ENCODE measurements around the gene GPR17.

The GPR17 gene

DNA sequence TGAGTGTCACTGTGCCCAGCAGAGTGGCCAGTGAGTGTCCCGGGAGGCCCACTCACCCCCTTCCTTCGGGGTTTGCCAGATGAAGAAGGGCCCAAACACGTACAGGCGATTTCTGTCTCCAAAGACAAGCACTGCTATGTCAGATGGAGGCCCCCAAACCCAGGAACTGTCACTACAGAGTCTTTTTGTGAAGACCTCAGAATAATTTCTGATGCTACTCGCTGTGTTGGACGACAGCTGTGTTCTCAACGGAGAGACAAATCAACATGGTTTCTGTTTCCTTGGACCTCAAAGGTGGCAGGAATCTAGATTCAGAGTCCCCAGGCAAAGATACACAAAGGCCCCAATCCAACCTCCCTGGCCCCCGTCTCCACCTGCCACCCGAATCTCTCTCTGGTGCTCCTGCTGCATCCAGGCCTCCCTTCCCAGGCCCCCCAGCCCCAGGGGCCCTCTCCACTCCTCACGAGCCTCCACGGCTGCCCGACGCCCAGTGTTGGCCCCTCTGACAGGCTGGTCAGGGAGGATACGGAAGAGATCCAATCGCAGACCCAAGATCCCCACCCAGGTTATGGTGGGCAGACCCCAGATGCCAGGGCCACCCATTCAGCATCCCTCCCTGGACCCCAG lies 2.4 kb upstream of the GPR17 start:
- no peak for DNase-seq

- DNase-seq = no peak
These were observed 1.6 kb upstream of the GPR17 start for GRCh38 chr2:127644066-127645025.

GRCh38 chr2:127645026-127645394 lies 943 bp upstream of the GPR17 start:
- no peak for DNase-seq

- no peak for DNase-seq
These were observed 711 bp downstream of the GPR17 start for GRCh38 chr2:127646487-127647241.

GRCh38 chr2:127647242-127648190 lies 1.6 kb downstream of the GPR17 start:
- DNase-seq = no peak

DNA sequence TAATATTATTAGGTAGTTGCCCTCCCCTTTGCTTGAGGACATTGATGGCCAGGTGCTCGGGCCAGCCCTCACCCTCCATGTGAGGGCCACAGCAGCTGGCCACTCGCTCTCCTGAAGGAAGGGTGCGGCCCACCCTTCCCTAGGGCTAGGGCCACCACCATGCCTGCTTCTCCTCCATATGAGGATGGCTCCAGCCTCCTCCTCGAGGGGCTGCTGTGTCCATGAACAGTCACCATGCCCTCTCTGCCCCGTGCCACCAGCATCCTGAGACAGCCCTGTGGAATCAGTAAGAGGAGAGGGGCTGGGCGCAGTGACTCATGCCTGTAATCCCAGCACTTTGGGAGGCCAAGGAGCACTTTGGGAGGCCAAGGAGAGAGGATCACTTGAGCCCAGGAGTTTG lies 2.4 kb downstream of the GPR17 start:
- DNase-seq = no peak

GRCh38 chr2:127649100-127649611 lies 3.2 kb downstream of the GPR17 start:
- no peak for DNase-seq

DNA sequence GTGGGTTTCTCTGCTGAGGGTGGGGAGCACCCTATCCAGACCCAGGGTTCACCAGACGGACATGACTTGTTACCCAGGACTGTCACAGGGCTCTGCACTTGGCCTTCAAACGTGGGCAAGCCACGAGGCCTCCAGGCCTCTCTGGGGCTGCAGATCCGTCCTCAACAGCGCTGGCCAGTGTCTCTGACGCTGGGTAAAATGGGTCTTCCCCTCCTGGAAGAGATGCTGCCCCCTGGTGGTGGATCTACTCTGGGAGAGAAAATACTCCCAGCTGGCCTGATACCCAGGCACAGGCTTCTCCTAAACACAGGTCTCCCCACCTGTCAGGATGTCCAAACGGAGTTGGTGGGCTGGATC lies 3.7 kb downstream of the GPR17 start:
- DNase-seq = peak; percentile 77

- DNase-seq = no peak
These were observed 4.3 kb downstream of the GPR17 start for GRCh38 chr2:127650041-127650784.

- DNase-seq = no peak
These were observed 4.9 kb downstream of the GPR17 start for GRCh38 chr2:127650785-127651380.

GRCh38 chr2:127651381-127651809 lies 5.4 kb downstream of the GPR17 start:
- DNase-seq = no peak

GRCh38 chr2:127651971-127652550 lies 6.1 kb downstream of the GPR17 start:
- DNase-seq = no peak

GRCh38 chr2:127652786-127653357 lies 6.9 kb downstream of the GPR17 start:
- DNase-seq = no peak

DNA sequence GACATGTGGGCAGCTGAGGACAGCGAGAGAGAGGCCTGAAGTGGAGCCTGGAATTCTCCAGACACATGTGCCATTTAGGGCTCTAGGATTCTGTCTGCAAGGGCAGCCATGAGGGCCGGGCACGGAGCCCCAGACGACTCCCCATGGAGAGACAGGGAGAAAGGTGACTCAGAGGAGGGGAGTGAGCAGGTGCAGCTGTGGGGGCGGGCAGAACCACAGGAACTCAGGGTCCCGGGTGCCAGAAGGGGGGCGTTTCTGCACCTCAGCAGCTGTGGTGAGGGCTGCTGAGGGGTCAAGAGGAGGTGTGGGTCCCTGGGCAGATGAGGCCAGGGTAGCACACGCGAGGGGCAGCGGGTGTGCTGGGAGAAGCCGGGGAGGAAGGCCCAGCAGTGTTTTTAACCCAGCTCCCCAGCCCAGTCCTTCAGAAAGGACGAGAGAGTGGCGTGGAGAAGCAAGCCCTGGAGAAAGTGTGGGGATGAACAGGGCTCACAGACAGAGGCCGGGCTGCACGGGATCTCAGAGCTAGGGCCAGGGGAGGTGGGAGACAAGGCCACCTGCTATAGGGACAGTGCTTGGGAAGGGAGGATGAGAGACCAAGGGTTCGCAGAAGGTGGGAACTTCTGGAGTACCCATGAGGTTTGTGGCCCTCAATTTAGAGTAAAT lies 7.6 kb downstream of the GPR17 start:
- no peak for DNase-seq

GRCh38 chr2:127654084-127654837 lies 8.3 kb downstream of the GPR17 start:
- DNase-seq = no peak

DNA sequence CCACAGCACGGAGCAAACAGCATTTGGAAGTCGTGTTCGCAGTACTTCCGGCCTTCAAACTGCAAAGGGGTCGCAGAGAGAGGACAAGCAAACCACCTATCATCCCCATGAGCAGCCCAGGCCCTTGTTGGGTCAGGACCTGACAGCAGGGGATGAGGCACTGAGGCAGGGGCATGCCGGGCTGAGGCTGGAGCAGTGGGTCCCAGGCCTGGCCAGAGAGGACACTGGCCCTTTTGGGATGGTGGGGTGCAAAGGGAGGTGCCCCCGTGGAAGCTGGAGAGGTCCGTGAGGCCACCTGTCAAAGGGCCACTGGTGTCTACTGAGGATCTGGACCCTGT lies 8.9 kb downstream of the GPR17 start:
- no peak for DNase-seq

DNA sequence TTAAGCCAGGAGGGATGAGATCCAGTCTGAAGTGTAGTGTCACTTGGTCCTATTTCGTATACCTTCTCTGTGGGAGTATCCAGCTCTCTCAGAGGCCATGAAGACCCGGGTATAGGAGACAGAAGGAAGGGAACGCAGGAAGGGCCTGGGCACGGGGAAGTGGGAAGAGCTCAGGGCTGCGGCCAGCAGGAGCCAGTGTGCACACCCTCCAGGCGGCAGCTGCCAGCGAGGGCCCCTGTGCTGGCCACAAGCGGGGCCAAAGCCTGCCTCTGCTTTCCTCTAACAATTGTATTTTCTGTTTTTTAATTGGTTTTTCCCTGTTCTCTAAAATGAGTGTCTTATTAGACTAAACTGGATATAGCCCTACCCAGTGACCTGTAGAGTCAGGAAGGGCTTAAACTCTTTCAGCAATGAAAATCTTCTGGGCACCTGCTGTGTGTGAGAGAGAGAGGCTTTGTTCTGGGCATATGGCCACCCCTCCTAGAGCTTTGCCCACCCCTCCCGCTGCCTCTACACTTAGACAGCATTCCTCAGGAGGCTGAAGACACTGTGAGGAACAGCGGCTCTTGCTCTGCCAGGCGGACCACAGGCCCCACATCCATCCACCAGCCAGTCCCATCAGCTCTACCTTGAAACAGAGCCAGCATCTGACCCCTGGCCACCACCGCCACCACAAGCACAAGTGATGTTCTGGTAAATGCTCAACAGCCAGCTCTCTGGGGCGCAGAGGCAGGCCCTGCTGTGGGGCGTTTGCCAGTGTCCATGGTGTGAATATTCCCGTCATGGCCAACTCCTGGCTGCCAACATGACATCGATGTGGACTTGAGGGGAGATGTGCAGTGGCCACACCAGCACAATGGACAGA lies 9.5 kb downstream of the GPR17 start:
- DNase-seq = peak; percentile 74

Data from retina (tissue), 1 donor.